ENCODE data around the gene SIAH2. TPM values are rescaled to one million over a fixed set of nuclear protein-coding genes. Genes with fewer than 3 reads are reported as not detected.
A peak's percentile ranks its signal among the peaks of the same experiment; 100 is the strongest.

The SIAH2 gene
- total RNA-seq, 1 donor from 2014 or later, result 39.7 TPM

GRCh38 chr3:150756491-150757059 is 6.4 kb downstream of the SIAH2 start:
- H3K27ac Mint-ChIP-seq (ENCODE audit: unreplicated experiment), result peak overlapping the region; percentile 68
- H3K36me3 Mint-ChIP-seq (ENCODE audit: low read depth), result peaks cover 5% of the 10 kb centered on the region
- no peaks in the 10 kb centered on the region for H3K27me3 Mint-ChIP-seq (ENCODE audit: low read depth)
- H3K4me1 Mint-ChIP-seq (ENCODE audit: low read depth), result peaks cover 71% of the 10 kb centered on the region
- no peaks in the 10 kb centered on the region for H3K9me3 Mint-ChIP-seq (ENCODE audit: low read depth)
- TF ChIP-seq, protein P1, sequence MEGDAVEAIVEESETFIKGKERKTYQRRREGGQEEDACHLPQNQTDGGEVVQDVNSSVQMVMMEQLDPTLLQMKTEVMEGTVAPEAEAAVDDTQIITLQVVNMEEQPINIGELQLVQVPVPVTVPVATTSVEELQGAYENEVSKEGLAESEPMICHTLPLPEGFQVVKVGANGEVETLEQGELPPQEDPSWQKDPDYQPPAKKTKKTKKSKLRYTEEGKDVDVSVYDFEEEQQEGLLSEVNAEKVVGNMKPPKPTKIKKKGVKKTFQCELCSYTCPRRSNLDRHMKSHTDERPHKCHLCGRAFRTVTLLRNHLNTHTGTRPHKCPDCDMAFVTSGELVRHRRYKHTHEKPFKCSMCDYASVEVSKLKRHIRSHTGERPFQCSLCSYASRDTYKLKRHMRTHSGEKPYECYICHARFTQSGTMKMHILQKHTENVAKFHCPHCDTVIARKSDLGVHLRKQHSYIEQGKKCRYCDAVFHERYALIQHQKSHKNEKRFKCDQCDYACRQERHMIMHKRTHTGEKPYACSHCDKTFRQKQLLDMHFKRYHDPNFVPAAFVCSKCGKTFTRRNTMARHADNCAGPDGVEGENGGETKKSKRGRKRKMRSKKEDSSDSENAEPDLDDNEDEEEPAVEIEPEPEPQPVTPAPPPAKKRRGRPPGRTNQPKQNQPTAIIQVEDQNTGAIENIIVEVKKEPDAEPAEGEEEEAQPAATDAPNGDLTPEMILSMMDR (IDR thresholded peaks at IDR 0.05), result no peak
- DNase-seq (ENCODE audit: low spot score), result no peak
- H3K4me3 Mint-ChIP-seq (ENCODE audit: unreplicated experiment), result no peak overlapping the region

DNA sequence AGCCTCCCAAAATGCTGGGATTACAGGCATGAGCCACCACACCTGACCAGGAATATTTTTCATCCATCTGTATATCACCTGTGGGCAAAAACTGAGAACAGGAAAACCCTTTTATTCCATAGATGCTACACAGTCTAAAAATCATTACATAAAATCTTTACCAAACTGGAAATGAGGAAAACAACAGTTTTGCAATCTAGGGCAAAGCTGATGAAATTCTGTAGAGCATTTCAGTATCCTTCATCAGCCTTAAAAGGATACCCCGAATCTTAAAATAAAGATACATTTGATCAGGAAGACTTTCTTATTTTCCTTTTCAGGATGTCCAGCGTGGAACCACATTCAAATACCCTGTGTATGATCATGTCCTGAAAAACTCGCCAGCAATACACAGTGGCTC is 7.1 kb downstream of the SIAH2 start:
- Mint-ChIP-seq H3K4me3 (ENCODE audit: unreplicated experiment) (no peak overlapping the region), H3K36me3 (ENCODE audit: low read depth) (peaks cover 5% of the 10 kb centered on the region), H3K27me3 (ENCODE audit: low read depth) (no peaks in the 10 kb centered on the region), H3K9me3 (ENCODE audit: low read depth) (no peaks in the 10 kb centered on the region), H3K27ac (ENCODE audit: unreplicated experiment) (no peak overlapping the region), H3K4me1 (ENCODE audit: low read depth) (peaks cover 70% of the 10 kb centered on the region)
- DNase-seq (ENCODE audit: low spot score), result no peak
- TF ChIP-seq, protein P1 (IDR thresholded peaks at IDR 0.05), result no peak

DNA sequence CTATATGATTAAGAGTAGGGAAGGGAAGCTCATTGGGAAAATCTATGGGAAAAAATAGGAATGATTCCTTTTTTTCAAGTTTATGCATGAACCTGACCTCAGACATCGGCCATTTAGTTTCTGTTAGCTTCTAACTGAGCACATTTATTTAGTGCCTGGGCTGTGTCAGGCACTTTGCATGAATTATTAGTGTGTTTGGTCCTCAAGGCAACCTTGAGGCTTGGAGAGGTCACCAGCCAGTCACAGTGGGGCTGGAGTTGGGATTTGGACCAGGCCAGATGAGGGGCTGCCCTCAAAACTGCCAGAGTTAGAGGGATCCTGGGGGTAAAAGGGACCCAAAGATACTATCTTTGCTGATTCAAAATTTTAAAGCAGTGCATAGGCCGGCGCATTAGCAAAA is 8.1 kb downstream of the SIAH2 start:
- peaks cover 5% of the 10 kb centered on the region for H3K36me3 Mint-ChIP-seq (ENCODE audit: low read depth)
- no peak for DNase-seq (ENCODE audit: low spot score)
- no peaks in the 10 kb centered on the region for H3K27me3 Mint-ChIP-seq (ENCODE audit: low read depth)
- TF ChIP-seq, protein P1 (IDR thresholded peaks at IDR 0.05), result no peak
- peak overlapping the region; percentile 70 for H3K27ac Mint-ChIP-seq (ENCODE audit: unreplicated experiment)
- H3K9me3 Mint-ChIP-seq (ENCODE audit: low read depth), result no peaks in the 10 kb centered on the region
- peaks cover 64% of the 10 kb centered on the region for H3K4me1 Mint-ChIP-seq (ENCODE audit: low read depth)
- no peak overlapping the region for H3K4me3 Mint-ChIP-seq (ENCODE audit: unreplicated experiment)

DNA sequence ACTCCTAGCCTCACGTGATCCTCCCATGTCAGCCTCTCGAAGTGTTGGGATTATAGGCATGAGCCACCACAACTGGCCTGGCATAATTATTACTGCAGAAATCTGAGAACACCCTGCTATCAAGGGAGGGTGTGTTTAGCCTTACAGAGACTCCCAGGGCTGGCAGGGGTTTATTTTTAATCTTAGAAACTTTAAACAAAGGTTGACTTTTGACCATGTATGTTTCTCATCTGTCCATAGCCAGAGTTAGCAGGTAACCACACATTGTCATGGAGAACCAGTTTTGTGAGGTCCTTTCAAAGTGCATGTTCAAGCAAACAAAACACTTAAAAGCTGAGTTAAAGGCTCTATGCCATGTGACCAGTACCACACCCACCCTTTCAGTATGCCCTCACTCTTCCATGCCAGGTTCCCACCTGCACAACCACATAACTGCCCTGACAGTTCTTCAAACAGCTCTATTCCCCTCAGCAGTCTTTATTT is 11.1 kb downstream of the SIAH2 start:
- TF ChIP-seq, protein P1 (IDR thresholded peaks at IDR 0.05), result no peak
- Mint-ChIP-seq H3K4me3 (ENCODE audit: unreplicated experiment) (no peak overlapping the region), H3K9me3 (ENCODE audit: low read depth) (no peaks in the 10 kb centered on the region), H3K4me1 (ENCODE audit: low read depth) (peaks cover 64% of the 10 kb centered on the region), H3K36me3 (ENCODE audit: low read depth) (peaks cover 3% of the 10 kb centered on the region), H3K27me3 (ENCODE audit: low read depth) (no peaks in the 10 kb centered on the region), H3K27ac (ENCODE audit: unreplicated experiment) (peak overlapping the region; percentile 45)
- no peak for DNase-seq (ENCODE audit: low spot score)

DNA sequence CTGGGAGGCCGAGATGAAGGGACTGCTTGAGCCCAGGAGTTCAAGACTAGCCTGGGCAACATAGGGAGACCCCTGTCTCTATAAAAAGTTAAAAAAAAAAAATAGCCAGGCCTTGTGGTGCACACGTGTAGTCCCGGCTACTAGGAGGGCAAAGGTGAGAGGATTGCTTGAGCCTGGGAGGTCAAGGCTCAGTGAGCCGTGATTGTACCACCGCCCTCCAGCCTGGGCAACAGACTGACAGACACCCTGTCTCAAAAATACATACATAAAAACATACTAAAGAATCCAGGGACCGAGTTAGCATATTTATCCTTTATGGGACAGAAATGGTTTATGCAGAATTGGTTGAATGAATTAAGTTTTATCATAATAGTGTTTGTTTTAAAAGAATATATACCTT is 13.7 kb downstream of the SIAH2 start:
- peak overlapping the region; percentile 83 for H3K27ac Mint-ChIP-seq (ENCODE audit: unreplicated experiment)
- H3K27me3 Mint-ChIP-seq (ENCODE audit: low read depth), result no peaks in the 10 kb centered on the region
- TF ChIP-seq, protein P1 (IDR thresholded peaks at IDR 0.05), result no peak
- H3K36me3 Mint-ChIP-seq (ENCODE audit: low read depth), result peaks cover 2% of the 10 kb centered on the region
- peaks cover 77% of the 10 kb centered on the region for H3K4me1 Mint-ChIP-seq (ENCODE audit: low read depth)
- no peaks in the 10 kb centered on the region for H3K9me3 Mint-ChIP-seq (ENCODE audit: low read depth)
- no peak for DNase-seq (ENCODE audit: low spot score)
- H3K4me3 Mint-ChIP-seq (ENCODE audit: unreplicated experiment), result no peak overlapping the region
